PC-3 (cell line): ENCODE data around the gene KLHL1. TPM values are rescaled to one million over a fixed set of nuclear protein-coding genes. Genes with fewer than 3 reads are reported as not detected.

Experiments
- ATAC-seq: fragments of 200-7000 bp; cut with Tn5 transposase; 2 replicates; pipeline ENCODE4 v1.9.1; 2020; ENCODE audit warnings: mild to moderate bottlenecking, moderate library complexity
- BruUV-seq: library from RNA; stranded (reverse); fragments of 400-500 nt; replicated peaks from 2 replicates; lab custom pipeline; 2021; lab: Mats Ljungman, UMichigan
- CTCF ChIA-PET: fragments of 300-600 bp; sonication (Branson Sonifier 250); formaldehyde crosslinking; loops from one replicate; lab custom pipeline; 2022; ENCODE audit warnings: antibody characterized with exemption; lab: Charles Lee
- POLR2A ChIA-PET: fragments of 300-600 bp; sonication (Branson Sonifier 250); formaldehyde crosslinking; loops from one replicate; lab custom pipeline; 2022; ENCODE audit warnings: antibody characterized with exemption; ENCODE audit not compliant: unreplicated experiment; lab: Charles Lee
- DNase-seq: peaks from one replicate; pipeline ENCODE4 v3.0.0-alpha.2; 2015
- H2AFZ ChIP-seq: fragments of 300-600 bp; sonication (generic); 2 replicates; pipeline ENCODE4 v1.6.0; 2016; ENCODE audit warnings: antibody characterized with exemption, low read length
- H3F3A ChIP-seq: fragments of 300-600 bp; sonication (generic); one replicate; pipeline ENCODE4 v1.6.0; 2017; ENCODE audit warnings: antibody characterized with exemption, low read length, control low read depth, mild to moderate bottlenecking; ENCODE audit not compliant: unreplicated experiment
- H3K27ac ChIP-seq: fragments of 300-600 bp; sonication (generic); 2 replicates; pipeline ENCODE4 v1.5.1; 2016; ENCODE audit warnings: mild to moderate bottlenecking, low read length
- H3K27me3 ChIP-seq: fragments of 300-600 bp; sonication (generic); 2 replicates; pipeline ENCODE4 v1.6.1; 2016; ENCODE audit warnings: low read length, mixed read lengths
- H3K36me3 ChIP-seq: fragments of 300-600 bp; sonication (generic); 2 replicates; pipeline ENCODE4 v1.6.1; 2016; ENCODE audit warnings: low read depth, mixed run types, low read length, mixed read lengths
- H3K4me1 ChIP-seq: fragments of 300-600 bp; sonication (generic); 2 replicates; pipeline ENCODE4 v1.5.1; 2016; ENCODE audit warnings: low read length; ENCODE audit not compliant: insufficient read depth
- H3K4me2 ChIP-seq: fragments of 300-600 bp; sonication (generic); 2 replicates; pipeline ENCODE4 v1.6.0; 2016; ENCODE audit warnings: low read length
- H3K4me3 ChIP-seq: fragments of 300-600 bp; sonication (generic); 2 replicates; pipeline ENCODE4 v1.5.1; 2016; ENCODE audit warnings: mild to moderate bottlenecking, low read length, mixed read lengths
- H3K79me2 ChIP-seq: fragments of 300-600 bp; sonication (generic); 2 replicates; pipeline ENCODE4 v1.6.1; 2017; ENCODE audit warnings: low read length, mixed read lengths
- H3K9ac ChIP-seq: fragments of 300-600 bp; sonication (generic); 2 replicates; pipeline ENCODE4 v1.6.0; 2016; ENCODE audit warnings: mild to moderate bottlenecking, low read length
- H3K9me2 ChIP-seq: fragments of 300-600 bp; sonication (generic); replicated peaks from 2 replicates; pipeline ENCODE4 v1.6.1; 2016; ENCODE audit warnings: mixed run types, low read length, mixed read lengths
- H3K9me3 ChIP-seq: fragments of 300-600 bp; sonication (generic); 2 replicates; pipeline ENCODE4 v1.6.1; 2016; ENCODE audit warnings: low read length, mixed read lengths
- H4K20me1 ChIP-seq: fragments of 300-600 bp; sonication (generic); 2 replicates; pipeline ENCODE4 v1.6.1; 2016; ENCODE audit warnings: low read length, mixed read lengths
- CTCF ChIP-seq: fragments of 300-600 bp; sonication (generic); conservative IDR thresholded peaks from 2 replicates; pipeline ENCODE4 v1.5.1; 2017; ENCODE audit warnings: antibody characterized with exemption, low read depth, mild to moderate bottlenecking, low read length
- EZH2 ChIP-seq: fragments of 300-600 bp; sonication (generic); IDR thresholded peaks from one replicate; pipeline ENCODE4 v1.6.1; 2017; ENCODE audit warnings: antibody characterized with exemption, mild to moderate bottlenecking, low read length; ENCODE audit not compliant: unreplicated experiment
- EZH2phosphoT487 ChIP-seq: fragments of 300-600 bp; sonication (generic); IDR thresholded peaks from 2 replicates; pipeline ENCODE4 v1.6.1; 2018; ENCODE audit warnings: mild to moderate bottlenecking, antibody characterized with exemption, low read length, borderline replicate concordance
- intact Hi-C: fragments of 100-400 bp; cut with micrococcal nuclease; formaldehyde crosslinking; loops from 2 replicates; pipeline ENCODE4 v1.9.0; 2023
- total RNA-seq: library from RNA; depleted of rRNA; stranded (reverse); fragments of >200 nt; gene quantifications from 2 replicates; pipeline ENCODE4 v1.2.3, GENCODE V29; 2014

Gene KLHL1
- total RNA-seq, 1 experiment from 2014 or later = not detected

GRCh38 chr13:69882451-69882850 lies 225.8 kb downstream of the KLHL1 start:
- TF ChIP-seq CTCF (no peak), EZH2 (no peak), EZH2phosphoT487 (no peak)
- no peaks in the 10 kb centered on the region for H3F3A ChIP-seq
- no peaks in the 10 kb centered on the region for H3K79me2 ChIP-seq
- H3K9ac ChIP-seq = no peak overlapping the region
- H3K36me3 ChIP-seq = no peaks in the 10 kb centered on the region
- BruUV-seq = no TSS peak
- H3K27ac ChIP-seq = no peak overlapping the region
- H3K27me3 ChIP-seq = no peaks in the 10 kb centered on the region
- no peaks in the 10 kb centered on the region for H3K4me1 ChIP-seq
- ChIA-PET POLR2A (no interaction called here), CTCF (no interaction called here)
- no peak overlapping the region for H2AFZ ChIP-seq
- intact Hi-C loops = no loop called here
- H4K20me1 ChIP-seq = no peaks in the 10 kb centered on the region
- ATAC-seq = no peak
- no peaks in the 10 kb centered on the region for H3K9me2 ChIP-seq
- H3K9me3 ChIP-seq = no peaks in the 10 kb centered on the region
- H3K4me2 ChIP-seq = no peak overlapping the region
- H3K4me3 ChIP-seq = no peak overlapping the region
- DNase-seq = no peak

GRCh38 chr13:69879936-69880335 lies 228.3 kb downstream of the KLHL1 start:
- H3K4me1 ChIP-seq = no peaks in the 10 kb centered on the region
- H3K27me3 ChIP-seq = no peaks in the 10 kb centered on the region
- ChIA-PET POLR2A (no interaction called here), CTCF (no interaction called here)
- no peak overlapping the region for H2AFZ ChIP-seq
- TF ChIP-seq EZH2 = no peak
- no peak for TF ChIP-seq EZH2phosphoT487
- no peak for TF ChIP-seq CTCF
- no peak overlapping the region for H3K4me2 ChIP-seq
- H3K4me3 ChIP-seq = no peak overlapping the region
- no peak for ATAC-seq
- no peaks in the 10 kb centered on the region for H3K79me2 ChIP-seq
- no peak for DNase-seq
- no peaks in the 10 kb centered on the region for H3K9me2 ChIP-seq
- H3K9me3 ChIP-seq = no peaks in the 10 kb centered on the region
- intact Hi-C loops = no loop called here
- H4K20me1 ChIP-seq = no peaks in the 10 kb centered on the region
- H3K27ac ChIP-seq = no peak overlapping the region
- no peaks in the 10 kb centered on the region for H3F3A ChIP-seq
- H3K9ac ChIP-seq = no peak overlapping the region
- no TSS peak for BruUV-seq
- H3K36me3 ChIP-seq = no peaks in the 10 kb centered on the region

GRCh38 chr13:69872321-69873047 lies 235.8 kb downstream of the KLHL1 start:
- DNase-seq (no peak), ATAC-seq (no peak)
- TF ChIP-seq CTCF (no peak), EZH2 (no peak), EZH2phosphoT487 (no peak)
- Histone ChIP-seq H3F3A (no peaks in the 10 kb centered on the region), H3K27ac (no peak overlapping the region), H3K27me3 (no peaks in the 10 kb centered on the region), H3K9me3 (no peaks in the 10 kb centered on the region), H3K4me1 (no peaks in the 10 kb centered on the region), H2AFZ (no peak overlapping the region), H4K20me1 (no peaks in the 10 kb centered on the region), H3K4me2 (no peak overlapping the region), H3K4me3 (no peak overlapping the region), H3K9me2 (no peaks in the 10 kb centered on the region), H3K79me2 (no peaks in the 10 kb centered on the region), H3K9ac (no peak overlapping the region), H3K36me3 (no peaks in the 10 kb centered on the region)
- intact Hi-C loops = no loop called here
- ChIA-PET POLR2A (no interaction called here), CTCF (no interaction called here)
- BruUV-seq = no TSS peak
